Neural cell (in vitro differentiated cells): ENCODE results near the gene SP2. TPM values are rescaled to one million over a fixed set of nuclear protein-coding genes. Genes with fewer than 3 reads are reported as not detected.

ENCODE experiments used
- H2AFZ ChIP-seq: fragments of 200-600, 300-800 bp; sonication (generic), shearing (Covaris generic); 2 replicates; pipeline ENCODE4 v1.6.0; 2014; ENCODE audit warnings: low read depth, mild to moderate bottlenecking, antibody characterized with exemption, low read length, moderate library complexity
- H3F3A ChIP-seq: fragments of 200-600 bp; shearing (Covaris generic); 2 replicates; pipeline ENCODE4 v1.6.1; 2016; ENCODE audit warnings: mild to moderate bottlenecking, moderate library complexity, mixed read lengths, antibody characterized with exemption, low read length; ENCODE audit not compliant: insufficient read depth, poor library complexity, severe bottlenecking
- H3K27ac ChIP-seq: fragments of 200-600, 300-800 bp; sonication (generic), shearing (Covaris generic); 2 replicates; pipeline ENCODE4 v1.5.1; 2014; ENCODE audit warnings: mild to moderate bottlenecking, low read length, moderate library complexity
- H3K27me3 ChIP-seq: fragments of 300-800, 200-600 bp; sonication (generic), shearing (Covaris generic); 2 replicates; pipeline ENCODE4 v1.6.0; 2014; ENCODE audit warnings: mild to moderate bottlenecking, low read depth, low read length, moderate library complexity; ENCODE audit not compliant: insufficient read depth
- H3K36me3 ChIP-seq: fragments of 300-800, 200-600 bp; sonication (generic), shearing (Covaris generic); 2 replicates; pipeline ENCODE4 v1.5.1; 2014; ENCODE audit warnings: mild to moderate bottlenecking, antibody characterized with exemption, low read length, moderate library complexity; ENCODE audit not compliant: insufficient read depth
- H3K4me2 ChIP-seq: fragments of 300-800, 200-600 bp; sonication (generic), shearing (Covaris generic); 2 replicates; pipeline ENCODE4 v1.6.0; 2014; ENCODE audit warnings: mild to moderate bottlenecking, low read length
- H3K4me3 ChIP-seq: fragments of 300-800, 200-600 bp; sonication (generic), shearing (Covaris generic); 2 replicates; pipeline ENCODE4 v1.5.1; 2014; ENCODE audit warnings: mild to moderate bottlenecking, low read length, moderate library complexity
- H3K79me2 ChIP-seq: fragments of 200-600 bp; shearing (Covaris generic); replicated peaks from 2 replicates; pipeline ENCODE4 v1.6.0; 2014; ENCODE audit warnings: mild to moderate bottlenecking, low read length, moderate library complexity; ENCODE audit not compliant: insufficient read depth
- H3K9ac ChIP-seq: fragments of 300-800, 200-600 bp; sonication (generic), shearing (Covaris generic); 2 replicates; pipeline ENCODE4 v1.6.1; 2016; ENCODE audit warnings: mild to moderate bottlenecking, low read length, mixed read lengths
- H3K9me2 ChIP-seq: fragments of 200-600 bp; shearing (Covaris generic); 2 replicates; pipeline ENCODE4 v1.6.1; 2016; ENCODE audit warnings: mild to moderate bottlenecking, low read length, mixed read lengths; ENCODE audit not compliant: insufficient read depth
- H3K9me3 ChIP-seq: fragments of 200-600, 300-800 bp; sonication (generic), shearing (Covaris generic); 2 replicates; pipeline ENCODE4 v1.6.1; 2016; ENCODE audit warnings: mild to moderate bottlenecking, mixed run types, low read length, moderate library complexity, mixed read lengths
- H4K20me1 ChIP-seq: fragments of 200-600 bp; shearing (Covaris generic); 2 replicates; pipeline ENCODE4 v1.6.1; 2016; ENCODE audit warnings: mild to moderate bottlenecking, mixed run types; ENCODE audit not compliant: insufficient read depth
- CTCF ChIP-seq: fragments of 450-650 bp; IDR thresholded peaks from 2 replicates; pipeline ENCODE4 v1.5.1; 2014; ENCODE audit warnings: antibody characterized with exemption, mild to moderate bottlenecking, moderate library complexity; ENCODE audit not compliant: poor library complexity, severe bottlenecking
- EP300 ChIP-seq: fragments of 450-650 bp; conservative IDR thresholded peaks from 2 replicates; pipeline ENCODE4 v1.6.1; 2014; ENCODE audit warnings: antibody characterized with exemption, mild to moderate bottlenecking, moderate library complexity; ENCODE audit not compliant: poor library complexity, severe bottlenecking
- EZH2 ChIP-seq: fragments of 200-600, 300-800 bp; shearing (Covaris generic), sonication (generic); IDR thresholded peaks from 2 replicates; pipeline ENCODE4 v1.6.1; 2014; ENCODE audit warnings: antibody characterized with exemption, low read length, borderline replicate concordance, mild to moderate bottlenecking; ENCODE audit not compliant: insufficient read depth, poor library complexity, severe bottlenecking
- MXI1 ChIP-seq: fragments of 450-650 bp; conservative IDR thresholded peaks from 2 replicates; pipeline ENCODE4 v1.6.1; 2014; ENCODE audit warnings: antibody characterized with exemption, mild to moderate bottlenecking; ENCODE audit not compliant: poor library complexity, severe bottlenecking
- POLR2AphosphoS5 ChIP-seq: IDR thresholded peaks from 2 replicates; pipeline ENCODE4 v1.6.1; 2012
- REST ChIP-seq: IDR thresholded peaks from 2 replicates; pipeline ENCODE4 v1.6.1; 2012; ENCODE audit warnings: borderline replicate concordance
- SMC3 ChIP-seq: fragments of 450-650 bp; conservative IDR thresholded peaks from 2 replicates; pipeline ENCODE4 v1.6.1; 2014; ENCODE audit warnings: antibody characterized with exemption, mild to moderate bottlenecking, moderate library complexity; ENCODE audit not compliant: poor library complexity
- TAF1 ChIP-seq: IDR thresholded peaks from 2 replicates; pipeline ENCODE4 v1.6.1; 2012; ENCODE audit warnings: low read depth
- polyA plus RNA-seq: library from polyadenylated mRNA; depleted of rRNA; stranded (reverse); fragments of >200 nt; gene quantifications from 2 replicates; pipeline ENCODE4 v1.2.3, GENCODE V29; 2014

The SP2 gene
- polyA plus RNA-seq, 1 donor from 2014 or later, result 0.25 TPM

- Histone ChIP-seq H3K27me3 (no peaks in the 10 kb centered on the region), H3K36me3 (no peaks in the 10 kb centered on the region), H3K4me2 (peak overlapping the region; percentile 56), H4K20me1 (no peaks in the 10 kb centered on the region), H2AFZ (peak overlapping the region; percentile 89), H3K4me3 (peak overlapping the region; percentile 90), H3K9ac (peak overlapping the region; percentile 70), H3K9me2 (no peaks in the 10 kb centered on the region), H3K27ac (peak overlapping the region; percentile 58), H3K9me3 (no peaks in the 10 kb centered on the region), H3F3A (no peaks in the 10 kb centered on the region), H3K79me2 (peaks cover 13% of the 10 kb centered on the region)
- peak; percentile 81 for TF ChIP-seq POLR2AphosphoS5
- no peak for TF ChIP-seq EP300
- TF ChIP-seq CTCF, result no peak
- TF ChIP-seq REST, result no peak
- TF ChIP-seq MXI1, result peak; percentile 50
- TF ChIP-seq TAF1, result no peak
- TF ChIP-seq SMC3, result peak; percentile 25
Observed at GRCh38 chr17:47895347-47895855, 635 bp upstream of the SP2 start.

GRCh38 chr17:47896672-47897490 is 845 bp downstream of the SP2 start:
- TF ChIP-seq SMC3 (no peak), CTCF (no peak), REST (no peak), MXI1 (no peak), TAF1 (no peak), EZH2 (no peak), POLR2AphosphoS5 (no peak)
- no peaks in the 10 kb centered on the region for H3K36me3 ChIP-seq
- H4K20me1 ChIP-seq, result no peaks in the 10 kb centered on the region
- H3F3A ChIP-seq, result no peaks in the 10 kb centered on the region
- peak overlapping the region; percentile 84 for H2AFZ ChIP-seq
- H3K9me2 ChIP-seq, result no peaks in the 10 kb centered on the region
- H3K4me2 ChIP-seq, result peak overlapping the region; percentile 89
- H3K4me3 ChIP-seq, result peak overlapping the region; percentile 90
- no peaks in the 10 kb centered on the region for H3K27me3 ChIP-seq
- H3K9me3 ChIP-seq, result no peaks in the 10 kb centered on the region
- H3K27ac ChIP-seq, result peak overlapping the region; percentile 88
- H3K9ac ChIP-seq, result peak overlapping the region; percentile 90
- peaks cover 13% of the 10 kb centered on the region for H3K79me2 ChIP-seq
